Neural progenitor cell (in vitro differentiated cells): Measurements from ENCODE around the gene WNT2. TPM values are rescaled to one million over a fixed set of nuclear protein-coding genes. Genes with fewer than 3 reads are reported as not detected.

Experiments used
- DNase-seq: peaks from one replicate; pipeline ENCODE4 v3.0.0-alpha.2; 2016; ENCODE audit warnings: low spot score
- H2AFZ ChIP-seq: fragments of 200-600 bp; sonication (generic); replicated peaks from 2 replicates; pipeline ENCODE4 v1.6.1; 2016; ENCODE audit warnings: antibody characterized with exemption
- H3F3A ChIP-seq: fragments of 200-600 bp; sonication (generic); 2 replicates; pipeline ENCODE4 v1.6.1; 2016; ENCODE audit warnings: antibody characterized with exemption, low read depth
- H3K27ac ChIP-seq: fragments of 200-600 bp; sonication (generic); 2 replicates; pipeline ENCODE4 v1.5.1; 2016; ENCODE audit warnings: mild to moderate bottlenecking
- H3K27me3 ChIP-seq: fragments of 200-600 bp; sonication (generic); 2 replicates; pipeline ENCODE4 v1.6.1; 2016; ENCODE audit warnings: mild to moderate bottlenecking, moderate library complexity
- H3K36me3 ChIP-seq: fragments of 200-600 bp; sonication (generic); 2 replicates; pipeline ENCODE4 v1.5.1; 2016
- H3K4me1 ChIP-seq: fragments of 200-600 bp; sonication (generic); 2 replicates; pipeline ENCODE4 v1.6.1; 2016; ENCODE audit warnings: mixed run types
- H3K4me2 ChIP-seq: fragments of 200-600 bp; sonication (generic); 2 replicates; pipeline ENCODE4 v1.6.1; 2016
- H3K4me3 ChIP-seq: fragments of 200-600 bp; sonication (generic); 2 replicates; pipeline ENCODE4 v1.5.1; 2016
- H3K79me2 ChIP-seq: fragments of 200-600 bp; sonication (generic); 2 replicates; pipeline ENCODE4 v1.6.1; 2016; ENCODE audit warnings: low read depth
- H3K9ac ChIP-seq: fragments of 200-600 bp; sonication (generic); 2 replicates; pipeline ENCODE4 v1.6.1; 2016
- H3K9me3 ChIP-seq: fragments of 200-600 bp; sonication (generic); 2 replicates; pipeline ENCODE4 v1.5.1; 2016; ENCODE audit warnings: low read depth
- H4K20me1 ChIP-seq: fragments of 200-600 bp; sonication (generic); 2 replicates; pipeline ENCODE4 v1.6.1; 2016; ENCODE audit warnings: low read depth
- H3K27ac Mint-ChIP-seq: 3 replicates; pipeline ENCODE4 v1.8.0; 2021; ENCODE audit warnings: mixed read lengths
- H3K27me3 Mint-ChIP-seq: 2 replicates; pipeline ENCODE4 v1.8.0; 2022; ENCODE audit warnings: low read depth, mild to moderate bottlenecking, inconsistent platforms, moderate library complexity, mixed read lengths; ENCODE audit not compliant: insufficient read depth
- H3K36me3 Mint-ChIP-seq: 3 replicates; pipeline ENCODE4 v1.8.0; 2021; ENCODE audit warnings: mixed read lengths
- H3K4me1 Mint-ChIP-seq: 3 replicates; pipeline ENCODE4 v1.8.0; 2021; ENCODE audit warnings: mixed read lengths
- H3K4me3 Mint-ChIP-seq: 3 replicates; pipeline ENCODE4 v1.8.0; 2021; ENCODE audit warnings: mild to moderate bottlenecking, moderate library complexity, mixed read lengths
- H3K9me3 Mint-ChIP-seq: 3 replicates; pipeline ENCODE4 v1.8.0; 2020; ENCODE audit warnings: mixed read lengths
- EZH2 ChIP-seq: fragments of 200-600 bp; sonication (generic); IDR thresholded peaks from 2 replicates; pipeline ENCODE4 v1.6.1; 2017; ENCODE audit warnings: antibody characterized with exemption, mild to moderate bottlenecking, moderate library complexity
- EZH2phosphoT487 ChIP-seq: fragments of 200-600 bp; sonication (generic); IDR thresholded peaks from 2 replicates; pipeline ENCODE4 v1.6.1; 2017; ENCODE audit warnings: antibody characterized with exemption
- total RNA-seq: library from RNA; depleted of rRNA; stranded (reverse); fragments of >200 nt; gene quantifications from 2 replicates; pipeline ENCODE4 v1.2.3, GENCODE V29; 2015; ENCODE audit warnings: low replicate concordance
- TF ChIP-seq, protein P1 (sequence below): fragments of 200-600 bp; sonication (generic); IDR thresholded peaks from 2 replicates; pipeline ENCODE4 v1.5.1; 2017; ENCODE audit warnings: antibody characterized with exemption, mild to moderate bottlenecking

The WNT2 gene
- total RNA-seq, 1 donor from 2014 or later = not detected

DNA sequence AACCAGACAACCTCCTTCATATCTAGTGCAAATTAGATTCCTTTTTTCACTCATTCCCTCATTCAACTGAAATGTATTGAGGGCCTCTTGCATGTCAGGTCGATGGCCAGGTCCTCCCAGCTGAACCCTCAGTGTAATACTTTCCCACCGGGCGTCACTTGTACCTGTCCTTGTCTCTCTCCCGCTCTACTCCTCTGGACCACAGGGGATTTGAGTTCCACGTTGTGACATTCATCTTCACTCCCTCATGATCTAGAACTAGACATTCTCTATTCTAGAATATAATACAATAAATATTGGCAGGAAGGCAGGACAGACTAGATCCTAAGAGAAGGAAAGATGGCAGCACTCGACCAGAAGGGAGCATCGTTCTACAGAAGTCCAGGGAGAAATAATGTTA, 83.9 kb downstream of the WNT2 start:
- H2AFZ ChIP-seq = no peak overlapping the region
- peaks cover 6% of the 10 kb centered on the region for H3K9me3 Mint-ChIP-seq
- H3K4me3 Mint-ChIP-seq = no peak overlapping the region
- H3K27me3 ChIP-seq = no peaks in the 10 kb centered on the region
- no peaks in the 10 kb centered on the region for H3K36me3 ChIP-seq
- no peak overlapping the region for H3K27ac ChIP-seq
- no peaks in the 10 kb centered on the region for H3K79me2 ChIP-seq
- no peak overlapping the region for H3K9ac ChIP-seq
- H3K9me3 ChIP-seq = no peaks in the 10 kb centered on the region
- TF ChIP-seq, protein P1, sequence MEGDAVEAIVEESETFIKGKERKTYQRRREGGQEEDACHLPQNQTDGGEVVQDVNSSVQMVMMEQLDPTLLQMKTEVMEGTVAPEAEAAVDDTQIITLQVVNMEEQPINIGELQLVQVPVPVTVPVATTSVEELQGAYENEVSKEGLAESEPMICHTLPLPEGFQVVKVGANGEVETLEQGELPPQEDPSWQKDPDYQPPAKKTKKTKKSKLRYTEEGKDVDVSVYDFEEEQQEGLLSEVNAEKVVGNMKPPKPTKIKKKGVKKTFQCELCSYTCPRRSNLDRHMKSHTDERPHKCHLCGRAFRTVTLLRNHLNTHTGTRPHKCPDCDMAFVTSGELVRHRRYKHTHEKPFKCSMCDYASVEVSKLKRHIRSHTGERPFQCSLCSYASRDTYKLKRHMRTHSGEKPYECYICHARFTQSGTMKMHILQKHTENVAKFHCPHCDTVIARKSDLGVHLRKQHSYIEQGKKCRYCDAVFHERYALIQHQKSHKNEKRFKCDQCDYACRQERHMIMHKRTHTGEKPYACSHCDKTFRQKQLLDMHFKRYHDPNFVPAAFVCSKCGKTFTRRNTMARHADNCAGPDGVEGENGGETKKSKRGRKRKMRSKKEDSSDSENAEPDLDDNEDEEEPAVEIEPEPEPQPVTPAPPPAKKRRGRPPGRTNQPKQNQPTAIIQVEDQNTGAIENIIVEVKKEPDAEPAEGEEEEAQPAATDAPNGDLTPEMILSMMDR = no peak
- TF ChIP-seq EZH2phosphoT487 = no peak
- TF ChIP-seq EZH2 = no peak
- H4K20me1 ChIP-seq = no peaks in the 10 kb centered on the region
- no peak for DNase-seq
- H3F3A ChIP-seq = no peaks in the 10 kb centered on the region
- no peaks in the 10 kb centered on the region for H3K4me1 ChIP-seq
- no peaks in the 10 kb centered on the region for H3K36me3 Mint-ChIP-seq
- no peaks in the 10 kb centered on the region for H3K4me1 Mint-ChIP-seq
- H3K27ac Mint-ChIP-seq = no peak overlapping the region
- no peak overlapping the region for H3K4me2 ChIP-seq
- peaks cover 3% of the 10 kb centered on the region for H3K27me3 Mint-ChIP-seq
- no peak overlapping the region for H3K4me3 ChIP-seq

DNA sequence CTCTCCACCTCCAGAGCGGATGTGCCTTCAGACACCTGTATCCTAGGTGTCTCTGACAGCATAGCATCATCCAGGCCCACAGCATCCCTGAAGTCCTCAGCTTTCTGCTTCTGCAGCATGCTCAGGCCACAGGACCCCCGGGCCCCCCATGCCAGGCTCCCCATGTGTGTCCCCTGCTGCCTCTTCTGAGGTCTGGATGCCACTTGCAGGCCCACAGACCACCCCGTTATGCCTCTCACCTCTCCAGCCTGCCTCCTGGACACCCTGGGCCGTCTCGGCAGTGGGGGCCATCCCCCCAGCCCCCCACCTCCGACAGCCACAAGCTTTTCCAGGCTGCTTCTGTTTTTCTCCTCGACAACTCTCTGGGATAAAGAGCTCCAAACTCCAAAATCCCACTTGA, 84.4 kb downstream of the WNT2 start:
- H3K4me3 Mint-ChIP-seq = no peak overlapping the region

DNA sequence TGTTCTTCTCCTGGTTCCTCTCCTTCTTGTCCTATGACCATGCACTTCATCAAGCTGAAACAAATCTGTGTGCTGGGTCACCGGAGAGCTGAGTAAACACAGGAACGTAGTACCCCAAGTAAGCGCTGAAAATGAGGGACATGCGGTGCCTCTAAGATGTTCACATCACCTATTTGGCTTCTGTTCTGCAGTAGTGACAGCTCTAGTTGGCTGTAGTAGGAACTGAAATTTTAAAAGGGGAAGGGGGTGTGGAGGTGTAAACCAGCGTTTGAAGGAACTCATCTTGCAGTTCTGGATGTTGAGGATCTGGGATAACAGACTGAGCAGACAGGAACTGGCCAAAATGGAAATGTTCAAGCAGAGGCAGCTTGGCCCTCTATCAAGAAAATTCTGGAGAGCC, 85.2 kb downstream of the WNT2 start:
- Histone ChIP-seq H3K9ac (no peak overlapping the region), H3K4me2 (no peak overlapping the region), H3K4me1 (no peaks in the 10 kb centered on the region), H3F3A (no peaks in the 10 kb centered on the region), H3K9me3 (no peaks in the 10 kb centered on the region), H3K4me3 (no peak overlapping the region), H3K27me3 (no peaks in the 10 kb centered on the region), H4K20me1 (no peaks in the 10 kb centered on the region), H3K79me2 (no peaks in the 10 kb centered on the region), H3K36me3 (no peaks in the 10 kb centered on the region), H3K27ac (no peak overlapping the region), H2AFZ (no peak overlapping the region)
- Mint-ChIP-seq H3K27me3 (peaks cover 3% of the 10 kb centered on the region), H3K4me1 (no peaks in the 10 kb centered on the region), H3K27ac (no peak overlapping the region), H3K36me3 (no peaks in the 10 kb centered on the region), H3K4me3 (no peak overlapping the region), H3K9me3 (peaks cover 8% of the 10 kb centered on the region)
- no peak for DNase-seq
- TF ChIP-seq, protein P1 = no peak
- TF ChIP-seq EZH2phosphoT487 (no peak), EZH2 (no peak)

More for the DNA sequence above, 84.4 kb downstream of the WNT2 start:
- Histone ChIP-seq H3K9me3 (no peaks in the 10 kb centered on the region), H3K36me3 (no peaks in the 10 kb centered on the region), H3K4me2 (no peak overlapping the region), H3K79me2 (no peaks in the 10 kb centered on the region), H3K27me3 (no peaks in the 10 kb centered on the region), H4K20me1 (no peaks in the 10 kb centered on the region), H3K4me1 (no peaks in the 10 kb centered on the region), H3K9ac (no peak overlapping the region), H3F3A (no peaks in the 10 kb centered on the region), H3K27ac (no peak overlapping the region), H3K4me3 (no peak overlapping the region), H2AFZ (no peak overlapping the region)
- peaks cover 6% of the 10 kb centered on the region for H3K9me3 Mint-ChIP-seq
- no peaks in the 10 kb centered on the region for H3K4me1 Mint-ChIP-seq
- H3K27me3 Mint-ChIP-seq = peaks cover 3% of the 10 kb centered on the region
- no peak overlapping the region for H3K27ac Mint-ChIP-seq
- H3K36me3 Mint-ChIP-seq = no peaks in the 10 kb centered on the region
- TF ChIP-seq EZH2 = no peak
- TF ChIP-seq EZH2phosphoT487 = no peak
- TF ChIP-seq, protein P1 = no peak
- DNase-seq = no peak

DNA sequence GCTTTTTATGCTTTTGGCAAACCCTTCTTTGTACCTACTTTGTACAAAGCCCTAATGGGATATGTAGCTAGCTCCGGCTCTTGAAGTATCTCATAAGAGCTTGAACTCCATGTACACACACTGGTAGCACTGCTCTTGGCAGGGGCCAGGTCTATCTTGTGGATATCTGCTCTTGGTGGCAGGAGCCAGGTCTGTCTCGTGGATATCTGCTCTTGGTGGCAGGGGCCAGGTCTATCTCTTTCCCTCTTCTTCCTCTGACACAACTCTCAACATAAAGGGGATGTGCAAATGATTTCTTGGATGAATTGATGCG, 91.9 kb downstream of the WNT2 start:
- TF ChIP-seq, protein P1 = no peak
- TF ChIP-seq EZH2 (no peak), EZH2phosphoT487 (no peak)
- H3K36me3 ChIP-seq = no peaks in the 10 kb centered on the region
- no peaks in the 10 kb centered on the region for H3F3A ChIP-seq
- H3K4me3 ChIP-seq = no peak overlapping the region
- Mint-ChIP-seq H3K4me1 (peaks cover 4% of the 10 kb centered on the region), H3K9me3 (peaks cover 10% of the 10 kb centered on the region), H3K27me3 (peaks cover 2% of the 10 kb centered on the region), H3K27ac (no peak overlapping the region), H3K4me3 (no peak overlapping the region), H3K36me3 (peaks cover 8% of the 10 kb centered on the region)
- H3K9me3 ChIP-seq = no peaks in the 10 kb centered on the region
- no peak overlapping the region for H2AFZ ChIP-seq
- H3K9ac ChIP-seq = no peak overlapping the region
- H3K4me1 ChIP-seq = no peaks in the 10 kb centered on the region
- H4K20me1 ChIP-seq = no peaks in the 10 kb centered on the region
- H3K27me3 ChIP-seq = no peaks in the 10 kb centered on the region
- H3K79me2 ChIP-seq = no peaks in the 10 kb centered on the region
- H3K4me2 ChIP-seq = no peak overlapping the region
- no peak overlapping the region for H3K27ac ChIP-seq
- DNase-seq = no peak
